Measurements from ENCODE around the gene BAIAP3.

Gene BAIAP3

DNA sequence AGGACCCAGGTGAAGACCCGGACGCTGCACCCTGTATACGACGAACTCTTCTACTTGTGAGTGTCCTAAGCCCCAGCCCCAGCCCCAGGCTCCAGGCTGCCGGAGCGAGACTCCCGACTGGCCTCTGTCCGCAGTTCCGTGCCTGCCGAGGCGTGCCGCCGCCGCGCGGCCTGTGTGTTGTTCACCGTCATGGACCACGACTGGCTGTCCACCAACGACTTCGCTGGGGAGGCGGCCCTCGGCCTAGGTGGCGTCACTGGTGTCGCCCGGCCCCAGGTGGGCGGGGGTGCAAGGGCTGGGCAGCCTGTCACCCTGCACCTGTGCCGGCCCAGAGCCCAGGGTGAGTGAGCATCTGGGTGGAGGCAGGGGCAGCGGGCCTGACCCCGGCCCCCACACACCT lies 14.5 kb downstream of the BAIAP3 start:
- no peak for DNase-seq

GRCh38 chr16:1348441-1348840 lies 15.0 kb downstream of the BAIAP3 start:
- DNase-seq, result no peak

GRCh38 chr16:1348926-1349325 lies 15.5 kb downstream of the BAIAP3 start:
- no peak for DNase-seq

- no peak for DNase-seq
Observed at GRCh38 chr16:1349351-1349750, 15.9 kb downstream of the BAIAP3 start.

DNA sequence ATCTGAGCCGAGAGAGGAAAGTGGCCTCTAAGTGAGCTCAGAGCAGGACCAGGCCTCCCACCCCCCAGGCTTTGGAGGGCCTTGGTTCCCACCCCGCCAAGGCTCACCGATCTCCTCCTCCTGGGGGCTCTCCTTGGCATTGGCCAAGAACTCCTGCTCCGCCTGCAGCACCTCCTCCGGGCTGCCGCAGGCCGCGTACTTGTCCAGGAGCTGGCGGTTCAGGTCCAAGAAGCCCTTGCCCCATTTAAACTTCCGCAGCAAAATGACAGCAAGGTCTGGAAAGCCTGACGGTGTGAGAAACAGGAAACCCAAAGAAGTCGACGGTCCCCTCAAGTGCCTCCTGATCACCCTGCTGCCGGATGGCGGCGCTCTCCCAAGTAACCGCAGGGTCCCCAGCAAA lies 16.5 kb downstream of the BAIAP3 start:
- no peak for DNase-seq

DNA sequence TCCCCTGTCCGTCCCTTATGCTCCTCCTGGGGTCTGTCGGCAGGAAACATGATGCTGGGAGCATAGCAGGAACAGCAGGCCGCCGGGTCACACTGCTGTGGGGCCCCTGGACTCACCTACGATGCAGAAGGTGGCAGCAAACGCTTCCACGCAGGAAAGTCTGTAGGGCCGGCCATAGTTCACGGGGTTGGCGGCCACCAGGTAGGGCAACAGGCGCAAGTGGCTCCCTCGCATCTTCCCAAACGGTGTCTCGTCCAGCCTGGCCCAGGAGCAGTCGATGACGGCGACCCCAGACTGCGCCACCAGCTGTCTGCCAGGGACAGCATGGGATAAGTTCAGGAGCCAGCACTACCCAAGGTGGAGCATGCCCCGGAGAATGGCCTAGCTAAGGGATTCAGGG lies 17.2 kb downstream of the BAIAP3 start:
- DNase-seq, result no peak

- no peak for DNase-seq
Observed at GRCh38 chr16:1351215-1351581, 17.8 kb downstream of the BAIAP3 start.

DNA sequence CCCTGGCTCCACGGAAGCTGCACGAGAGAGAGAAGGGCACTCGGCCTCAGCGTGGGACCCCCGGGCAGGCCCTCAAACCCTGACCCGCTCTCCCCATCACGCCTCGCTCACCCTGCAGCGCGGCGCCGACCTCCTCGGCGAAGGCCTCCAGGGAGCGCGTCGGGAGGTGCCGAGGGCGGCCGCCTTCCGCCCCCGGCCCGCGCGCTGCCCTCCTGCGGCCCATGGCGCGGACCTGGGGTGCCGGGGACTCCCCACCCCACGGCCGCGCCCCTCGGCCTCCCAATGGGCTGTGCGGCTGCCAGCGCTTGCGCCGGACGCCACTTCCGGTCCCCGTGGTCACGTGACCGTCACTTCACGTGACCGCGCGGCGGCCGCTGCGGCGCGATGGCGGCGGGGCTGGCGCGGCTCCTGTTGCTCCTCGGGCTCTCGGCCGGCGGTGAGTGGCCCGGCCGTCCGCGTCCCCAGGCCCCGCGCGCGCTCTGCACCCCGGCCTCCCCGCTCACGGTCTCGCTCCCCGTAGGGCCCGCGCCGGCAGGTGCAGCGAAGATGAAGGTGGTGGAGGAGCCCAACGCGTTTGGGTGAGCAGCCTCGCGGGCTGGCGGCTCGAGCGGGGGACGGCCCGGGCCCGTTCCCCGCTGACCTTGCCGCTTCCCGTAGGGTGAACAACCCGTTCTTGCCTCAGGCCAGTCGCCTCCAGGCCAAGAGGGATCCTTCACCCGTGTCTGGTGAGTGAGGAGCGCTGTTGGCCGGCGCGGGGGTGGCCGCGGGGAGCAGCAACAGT lies 18.3 kb downstream of the BAIAP3 start, which contains the start of the genes GNPTG and TSR3:
Gene GNPTG (plus strand): TSS at position 350 of the 781 bp plus-strand sequence. CDS start 35 bp downstream, at position 385.
Gene TSR3 (minus strand): TSS at position 297 of the 781 bp plus-strand sequence. CDS start 74 bp downstream, at position 223.
- DNase-seq, result peak; percentile 40

DNA sequence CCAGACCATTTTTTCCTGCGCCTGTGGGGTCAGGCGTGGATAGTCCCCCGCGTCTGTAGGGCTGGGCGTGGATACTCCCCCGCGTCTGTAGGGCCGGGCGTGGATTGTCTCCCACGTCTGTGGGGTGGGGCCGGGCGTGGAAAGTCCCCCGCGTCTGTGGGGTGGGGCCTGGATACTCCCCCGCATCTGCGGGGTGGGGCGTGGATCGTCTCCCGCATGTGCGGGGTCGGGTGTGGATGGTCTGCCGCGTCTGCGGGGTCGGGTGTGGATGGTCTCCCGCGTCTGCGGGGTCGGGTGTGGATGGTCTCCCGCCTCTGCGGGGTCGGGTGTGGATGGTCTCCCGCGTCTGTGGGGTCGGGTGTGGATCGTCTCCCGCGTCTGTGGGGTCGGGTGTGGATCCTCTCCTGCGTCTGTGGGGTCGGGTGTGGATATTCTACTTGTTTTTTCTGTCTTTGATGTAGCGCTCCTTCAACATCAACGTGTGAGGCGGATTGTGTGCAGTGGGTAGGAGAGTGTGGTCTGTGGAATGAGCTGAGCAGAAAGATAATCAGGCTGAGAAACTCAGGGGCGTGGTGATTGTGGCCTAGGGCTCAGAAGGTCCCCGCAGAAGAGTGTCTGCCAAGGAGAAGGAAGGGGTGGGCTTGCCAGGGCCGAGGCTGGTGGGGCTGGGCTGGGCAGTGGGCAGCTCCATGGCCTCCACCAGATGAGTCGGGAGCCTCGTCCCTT lies 21.5 kb downstream of the BAIAP3 start:
- DNase-seq, result no peak

DNA sequence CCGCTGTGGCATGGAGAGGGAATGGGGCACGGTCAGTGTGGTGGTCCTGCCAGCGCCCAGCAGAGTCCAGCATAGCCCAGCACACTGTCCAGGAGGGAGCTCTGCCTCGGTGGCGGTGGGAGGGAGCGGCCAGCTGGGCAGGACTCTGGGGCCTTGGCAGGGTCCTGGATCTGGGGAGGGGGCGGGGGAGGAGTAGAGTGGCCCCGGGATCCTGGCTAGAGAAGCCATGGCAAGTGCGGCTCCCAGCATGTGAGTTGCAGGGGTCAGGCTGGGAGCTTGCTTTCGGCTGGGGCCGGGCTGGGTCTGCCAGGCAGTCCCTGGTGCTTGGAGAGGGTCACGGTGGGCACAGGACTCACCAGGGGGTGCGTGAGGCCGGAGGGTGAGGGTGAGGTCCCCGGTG lies 22.1 kb downstream of the BAIAP3 start:
- no peak for DNase-seq

GRCh38 chr16:1356061-1356900 lies 22.8 kb downstream of the BAIAP3 start:
- no peak for DNase-seq

- DNase-seq, result no peak
Observed at GRCh38 chr16:1357906-1358566, 24.6 kb downstream of the BAIAP3 start.

- DNase-seq, result no peak
Observed at GRCh38 chr16:1361685-1362360, 28.4 kb downstream of the BAIAP3 start.

DNA sequence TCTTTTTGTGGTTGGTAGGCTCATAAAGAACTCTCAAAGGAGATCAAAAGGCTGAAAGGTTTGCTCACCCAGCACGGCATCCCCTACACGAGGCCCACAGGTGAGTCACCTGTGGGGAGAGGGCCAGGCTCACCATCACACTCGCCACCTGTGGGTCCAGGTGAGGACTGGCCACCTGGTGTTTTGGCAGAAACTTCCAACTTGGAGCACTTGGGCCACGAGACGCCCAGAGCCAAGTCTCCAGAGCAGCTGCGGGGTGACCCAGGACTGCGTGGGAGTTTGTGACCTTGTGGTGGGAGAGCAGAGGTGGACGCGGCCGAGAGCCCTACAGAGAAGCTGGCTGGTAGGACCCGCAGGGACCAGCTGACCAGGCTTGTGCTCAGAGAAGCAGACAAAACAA lies 29.4 kb downstream of the BAIAP3 start:
- DNase-seq, result no peak

GRCh38 chr16:1363501-1364041 lies 30.1 kb downstream of the BAIAP3 start:
- no peak for DNase-seq

DNA sequence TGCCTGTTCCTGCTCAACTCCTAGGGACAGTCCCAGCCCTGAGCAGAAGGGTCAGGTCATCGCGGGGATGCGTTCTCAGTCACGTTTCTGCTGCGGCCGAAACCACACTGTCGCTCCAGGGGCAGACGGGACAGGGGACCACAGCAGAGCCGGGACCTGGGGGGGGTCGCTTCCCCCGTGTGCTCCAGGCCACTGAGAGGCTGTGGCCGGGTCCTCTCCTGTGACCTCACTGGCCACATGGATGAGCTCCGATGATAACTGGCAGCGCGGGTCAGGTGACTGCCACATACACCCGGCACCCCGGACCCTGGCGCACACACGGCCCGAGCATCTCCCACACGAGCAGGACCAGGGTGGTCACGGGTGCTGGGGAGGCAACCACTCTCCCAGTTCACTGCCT lies 31.1 kb downstream of the BAIAP3 start:
- no peak for DNase-seq

GRCh38 chr16:1366060-1366711 lies 32.7 kb downstream of the BAIAP3 start:
- DNase-seq, result no peak

GRCh38 chr16:1366712-1367299 lies 33.4 kb downstream of the BAIAP3 start:
- DNase-seq, result peak; percentile 8

DNA sequence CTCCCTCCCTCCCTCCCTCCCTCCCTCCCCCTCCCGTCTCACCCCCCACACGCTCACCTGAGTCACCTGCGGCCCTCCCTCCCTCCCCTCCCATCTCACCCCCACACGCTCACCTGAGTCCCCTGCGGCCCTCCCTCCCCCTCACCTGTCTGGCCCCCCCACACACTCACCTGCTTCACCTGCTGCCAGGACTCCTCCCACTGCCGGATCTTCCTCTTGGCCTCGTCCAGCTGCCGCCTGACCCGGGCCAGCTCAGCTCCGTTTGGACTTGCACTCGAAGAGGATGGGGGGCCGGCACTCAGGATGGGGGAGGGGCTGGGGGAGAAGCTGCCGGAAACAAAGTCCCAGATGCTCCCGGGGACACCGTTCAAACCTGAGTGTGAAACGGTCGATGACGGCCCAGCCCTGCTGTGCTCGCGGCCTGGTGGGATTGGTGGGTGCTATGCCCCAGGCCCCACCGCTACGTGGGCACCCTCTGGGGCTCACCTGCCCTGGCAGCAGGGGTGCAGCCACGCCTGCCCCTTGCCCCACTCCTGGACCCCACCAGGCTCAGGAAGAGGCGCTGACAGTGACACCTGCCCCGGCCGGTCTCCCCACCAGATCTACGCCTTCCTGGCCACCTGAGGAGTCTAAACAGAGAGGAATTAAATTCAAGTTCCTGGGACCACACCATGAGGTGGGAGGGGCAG lies 34.2 kb downstream of the BAIAP3 start:
- DNase-seq, result peak; percentile 20
